Neuronal stem cell (in vitro differentiated cells): Measurements from ENCODE around the gene SLX4IP.

Experiments used
- DNase-seq: peaks from one replicate; pipeline ENCODE4 v3.0.0-alpha.2; 2013; ENCODE audit warnings: low spot score
- H2AFZ ChIP-seq: one replicate; pipeline ENCODE4 v1.6.1; 2013; ENCODE audit warnings: mild to moderate bottlenecking, low read length, inconsistent platforms
- H2AK5ac ChIP-seq: 2 replicates; pipeline ENCODE4 v1.6.1; 2013; ENCODE audit warnings: low read depth, mild to moderate bottlenecking, inconsistent platforms, low read length, moderate library complexity, mixed read lengths
- H2BK120ac ChIP-seq: 2 replicates; pipeline ENCODE4 v1.6.1; 2013; ENCODE audit warnings: low read depth, mild to moderate bottlenecking, inconsistent platforms, low read length, moderate library complexity, mixed read lengths
- H2BK12ac ChIP-seq: one replicate; pipeline ENCODE4 v1.6.1; 2013; ENCODE audit warnings: low read length, inconsistent platforms
- H2BK15ac ChIP-seq: 2 replicates; pipeline ENCODE4 v1.6.1; 2013; ENCODE audit warnings: mild to moderate bottlenecking, low read length, inconsistent platforms, mixed read lengths
- H2BK5ac ChIP-seq: one replicate; pipeline ENCODE4 v1.6.1; 2013; ENCODE audit warnings: inconsistent platforms, mild to moderate bottlenecking, low read length, moderate library complexity
- H3K14ac ChIP-seq: one replicate; pipeline ENCODE4 v1.6.1; 2013; ENCODE audit warnings: low read length, inconsistent platforms
- H3K18ac ChIP-seq: 2 replicates; pipeline ENCODE4 v1.6.1; 2013; ENCODE audit warnings: low read length, inconsistent platforms
- H3K23ac ChIP-seq: 2 replicates; pipeline ENCODE4 v1.6.1; 2013; ENCODE audit warnings: low read depth, mild to moderate bottlenecking, mixed read lengths, low read length, inconsistent platforms; ENCODE audit not compliant: poor library complexity
- H3K27ac ChIP-seq: replicated peaks from 3 replicates; pipeline ENCODE4 v1.5.1; 2013; ENCODE audit warnings: low read length, inconsistent platforms
- H3K27me3 ChIP-seq, 3 experiments: 2 replicates each; pipeline ENCODE4 v1.6.1; 2013; ENCODE audit warnings: low read length in 3 of 3, mild to moderate bottlenecking in 2 of 3, inconsistent platforms in 1 of 3, low read depth in 1 of 3, mixed read lengths in 1 of 3, moderate library complexity in 1 of 3; ENCODE audit not compliant: control insufficient read depth in 3 of 3, insufficient read depth in 3 of 3
- H3K36me3 ChIP-seq, 2 donors: replicated peaks in 1 of 2; 2 replicates each; pipeline ENCODE4 v1.6.1; 2013; ENCODE audit warnings: low read length in 2 of 2; ENCODE audit not compliant: control insufficient read depth in 2 of 2, insufficient read depth in 2 of 2
- H3K4ac ChIP-seq: 2 replicates; pipeline ENCODE4 v1.6.1; 2013; ENCODE audit warnings: inconsistent platforms, mild to moderate bottlenecking, low read length, moderate library complexity
- H3K4me1 ChIP-seq, 2 donors: 1 replicate in 1 of 2; 2 replicates in 1 of 2; pipeline ENCODE4 v1.6.1; 2013; ENCODE audit warnings: low read length in 2 of 2, low read depth in 1 of 2; ENCODE audit not compliant: control insufficient read depth in 2 of 2, insufficient read depth in 1 of 2
- H3K4me2 ChIP-seq: one replicate; pipeline ENCODE4 v1.6.1; 2013; ENCODE audit warnings: mild to moderate bottlenecking, low read length, inconsistent platforms; ENCODE audit not compliant: insufficient read depth, poor library complexity, severe bottlenecking
- H3K4me3 ChIP-seq, 2 donors: 2 replicates each; pipeline ENCODE4 v1.5.1; 2013; ENCODE audit warnings: low read length in 2 of 2, mild to moderate bottlenecking in 2 of 2, inconsistent platforms in 1 of 2, moderate library complexity in 1 of 2
- H3K79me1 ChIP-seq: one replicate; pipeline ENCODE4 v1.6.1; 2013; ENCODE audit warnings: low read depth, mild to moderate bottlenecking, inconsistent platforms, low read length, moderate library complexity
- H3K9ac ChIP-seq: one replicate; pipeline ENCODE4 v1.6.1; 2013; ENCODE audit warnings: mild to moderate bottlenecking, low read depth, low read length, inconsistent platforms; ENCODE audit not compliant: poor library complexity
- H3K9me3 ChIP-seq, 2 donors: replicated peaks in 1 of 2; 2 replicates each; pipeline versions ENCODE3 to v1.6.1; 2013; ENCODE audit warnings: low read length in 2 of 2, mild to moderate bottlenecking in 2 of 2, inconsistent platforms in 1 of 2, low read depth in 1 of 2, mixed read lengths in 1 of 2, moderate library complexity in 1 of 2; ENCODE audit not compliant: control insufficient read depth in 2 of 2, insufficient read depth in 1 of 2
- H4K8ac ChIP-seq: one replicate; pipeline ENCODE4 v1.6.1; 2013; ENCODE audit warnings: low read depth, mild to moderate bottlenecking, inconsistent platforms, low read length, moderate library complexity
- H4K91ac ChIP-seq: one replicate; pipeline ENCODE4 v1.6.1; 2013; ENCODE audit warnings: low read length, low read depth, mild to moderate bottlenecking, inconsistent platforms; ENCODE audit not compliant: poor library complexity
- WGBS, 2 donors: extraction: QIAGEN DNeasy Blood & Tissue Kit; methylation state at CpG; one replicate each; pipeline ENCODE4 v1.1.7; 2013; ENCODE audit warnings: missing lambda C conversion rate in 2 of 2, mixed read lengths in 1 of 2; ENCODE audit not compliant: insufficient read length in 2 of 2, insufficient replicate concordance in 1 of 2; ENCODE audit errors: extremely low coverage in 2 of 2; 5-methylcytosine and 5-hydroxymethylcytosine counted together

The SLX4IP gene

GRCh38 chr20:10554285-10554684 lies 119.2 kb downstream of the SLX4IP start:
- Histone ChIP-seq H3K36me3 (no peaks in the 10 kb centered on the region), H3K18ac (no peak overlapping the region), H3K9ac (no peak overlapping the region), H3K4me1 (peaks cover 27 to 43% of the 10 kb centered on the region in 2 donors), H2AK5ac (no peak overlapping the region), H3K9me3 (no peaks in the 10 kb centered on the region), H4K8ac (no peak overlapping the region), H2BK12ac (no peak overlapping the region), H3K23ac (no peak overlapping the region), H2BK15ac (no peak overlapping the region), H4K91ac (no peak overlapping the region), H3K4me2 (no peak overlapping the region), H3K79me1 (no peaks in the 10 kb centered on the region), H3K14ac (no peak overlapping the region), H3K4me3 (no peak overlapping the region), H3K27ac (no peak overlapping the region), H3K4ac (no peak overlapping the region), H2AFZ (no peak overlapping the region), H3K27me3 (no peaks in the 10 kb centered on the region), H2BK5ac (no peak overlapping the region), H2BK120ac (no peak overlapping the region)
- no peak for DNase-seq
- no CpG with 5 or more reads among the region's 2 CpGs for WGBS, 2 donors

DNA sequence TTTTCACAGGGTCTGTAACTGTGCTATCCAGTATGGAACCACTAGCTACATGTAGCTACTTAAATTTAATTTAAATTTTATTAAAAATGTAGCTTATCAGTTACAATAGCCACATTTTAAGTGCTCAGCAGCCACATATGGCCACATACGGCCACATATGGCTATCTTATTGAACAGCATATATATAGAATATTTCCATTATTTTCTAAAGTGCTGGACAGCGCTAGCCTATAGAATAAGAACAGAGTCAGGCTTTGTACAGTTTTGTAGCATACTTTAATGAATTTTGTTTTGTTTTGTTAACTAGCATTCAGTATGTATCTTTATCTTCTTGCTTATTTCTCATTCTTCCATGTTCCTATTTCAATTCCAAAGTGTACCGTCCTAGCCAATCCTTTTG lies 120.3 kb downstream of the SLX4IP start:
- no CpG with 5 or more reads among the region's 3 CpGs for WGBS, 2 donors
- Histone ChIP-seq H3K9me3 (no peaks in the 10 kb centered on the region), H3K23ac (no peak overlapping the region), H3K4me3 (no peak overlapping the region), H3K36me3 (no peaks in the 10 kb centered on the region), H2AK5ac (no peak overlapping the region), H3K27ac (no peak overlapping the region), H3K18ac (no peak overlapping the region), H3K4me2 (no peak overlapping the region), H2BK12ac (no peak overlapping the region), H3K9ac (no peak overlapping the region), H3K4me1 (peaks cover 29 to 45% of the 10 kb centered on the region in 2 donors), H3K4ac (no peak overlapping the region), H2BK5ac (no peak overlapping the region), H4K8ac (no peak overlapping the region), H3K27me3 (no peaks in the 10 kb centered on the region), H2BK15ac (no peak overlapping the region), H3K14ac (no peak overlapping the region), H3K79me1 (no peaks in the 10 kb centered on the region), H2AFZ (no peak overlapping the region), H2BK120ac (no peak overlapping the region), H4K91ac (no peak overlapping the region)
- DNase-seq: no peak

GRCh38 chr20:10555865-10556308 lies 120.8 kb downstream of the SLX4IP start:
- Histone ChIP-seq H3K4me1 (peaks cover 27 to 45% of the 10 kb centered on the region in 2 donors), H3K36me3 (no peaks in the 10 kb centered on the region), H3K18ac (no peak overlapping the region), H3K27ac (no peak overlapping the region), H2AK5ac (no peak overlapping the region), H2BK12ac (no peak overlapping the region), H2BK120ac (no peak overlapping the region), H2BK15ac (no peak overlapping the region), H3K4me2 (no peak overlapping the region), H3K9me3 (no peaks in the 10 kb centered on the region), H4K91ac (no peak overlapping the region), H3K79me1 (no peaks in the 10 kb centered on the region), H3K4me3 (no peak overlapping the region), H3K4ac (no peak overlapping the region), H2BK5ac (no peak overlapping the region), H3K9ac (no peak overlapping the region), H3K27me3 (no peaks in the 10 kb centered on the region), H3K14ac (no peak overlapping the region), H3K23ac (no peak overlapping the region), H4K8ac (no peak overlapping the region), H2AFZ (no peak overlapping the region)
- no peak for DNase-seq
- WGBS, 2 donors: no CpG with 5 or more reads among the region's 5 CpGs

- Histone ChIP-seq H3K4me2 (no peak overlapping the region), H3K79me1 (no peaks in the 10 kb centered on the region), H3K18ac (no peak overlapping the region), H3K27me3 (no peaks in the 10 kb centered on the region), H3K27ac (no peak overlapping the region), H3K36me3 (peaks cover 0 to 2% of the 10 kb centered on the region in 2 donors), H2BK12ac (no peak overlapping the region), H3K14ac (no peak overlapping the region), H2BK15ac (no peak overlapping the region), H2BK120ac (no peak overlapping the region), H2AK5ac (no peak overlapping the region), H4K8ac (no peak overlapping the region), H2AFZ (no peak overlapping the region), H2BK5ac (no peak overlapping the region), H3K4ac (no peak overlapping the region), H3K23ac (no peak overlapping the region), H3K4me1 (peaks cover 22 to 44% of the 10 kb centered on the region in 2 donors), H3K4me3 (no peak overlapping the region), H3K9me3 (peaks cover 0 to 2% of the 10 kb centered on the region in 2 donors), H3K9ac (no peak overlapping the region), H4K91ac (no peak overlapping the region)
- WGBS, 2 donors: no CpG with 5 or more reads among the region's 2 CpGs
- no peak for DNase-seq
Measured at GRCh38 chr20:10556519-10557083, 121.5 kb downstream of the SLX4IP start.
